ENCODE measurements around the gene CIC. TPM values are rescaled to one million over a fixed set of nuclear protein-coding genes. Genes with fewer than 3 reads are reported as not detected.

The CIC gene
- polyA plus RNA-seq, 3 donors, result 0.62 to 42.2 (median 0.87) TPM

- Mint-ChIP-seq H3K36me3 (peaks cover 46 to 64% of the 10 kb centered on the region in 2 donors), H3K4me1 (peaks cover 33% of the 10 kb centered on the region), H3K9me3 (no peaks in the 10 kb centered on the region), H3K27ac (peak overlapping the region in 2 of 7 donors; percentile 20 to 50), H3K4me3 (no peak overlapping the region), H3K27me3 (ENCODE audit: low read depth in 3 of 3) (peaks cover 0 to 5% (median 0%) of the 10 kb centered on the region in 3 donors)
- Histone ChIP-seq H3K4me2 (replicated peaks; ENCODE audit: extremely low read depth, low read length, poor library complexity, severe bottlenecking) (no peak overlapping the region), H3K9ac (ENCODE audit: insufficient read depth, low read length, poor library complexity, severe bottlenecking) (no peak overlapping the region), H3K4me3 (replicated peaks in 1 of 3; ENCODE audit: low read depth in 2 of 3, low read length in 3 of 3) (no peak overlapping the region), H3K9me3 (replicated peaks in 1 of 2; ENCODE audit: control insufficient read depth in 1 of 2, insufficient read depth in 1 of 2, low read length in 2 of 2) (no peaks in the 10 kb centered on the region), H3K79me2 (ENCODE audit: insufficient read depth, low read length) (peaks cover 30% of the 10 kb centered on the region), H3K27me3 (ENCODE audit: control insufficient read depth in 2 of 2, insufficient read depth in 2 of 2, low read length in 2 of 2) (no peaks in the 10 kb centered on the region), H4K20me1 (ENCODE audit: insufficient read depth, low read length) (peaks cover 84% of the 10 kb centered on the region), H3K4me1 (ENCODE audit: control insufficient read depth in 1 of 2, insufficient read depth in 2 of 2, low read length in 2 of 2) (peaks cover 31 to 41% of the 10 kb centered on the region in 2 donors), H3K36me3 (replicated peaks in 1 of 2; ENCODE audit: control insufficient read depth in 1 of 2, insufficient read depth in 2 of 2, low read length in 2 of 2) (peaks cover 59 to 63% of the 10 kb centered on the region in 2 donors), H3K27ac (ENCODE audit: low read depth in 1 of 2, low read length in 2 of 2) (peak overlapping the region; percentile 31 to 56), H2AFZ (ENCODE audit: insufficient read depth, low read depth, low read length, poor library complexity, severe bottlenecking) (no peak overlapping the region)
- intact Hi-C loops (cut with micrococcal nuclease), result loop anchor here in 1 of 2 donors (5.0 to 10.0 kb wide), 3 partner anchors 36 to 154 kb away; partner anchors contain the start of gene POU2F2
- DNase-seq, result peak in 2 of 3 donors; percentile 33 to 43
- WGBS (ENCODE audit: insufficient coverage), result 100% methylated on average over 1 of the region's 4 CpGs
- TF ChIP-seq CTCF (IDR thresholded peaks at IDR 0.05), result no peak
Observed at GRCh38 chr19:42288387-42288786, 19.3 kb downstream of the CIC start.

GRCh38 chr19:42288881-42289555, 20.0 kb downstream of the CIC start:
- TF ChIP-seq CTCF (IDR thresholded peaks at IDR 0.05), result no peak
- Histone ChIP-seq H3K4me3 (replicated peaks in 1 of 3; ENCODE audit: low read depth in 2 of 3, low read length in 3 of 3) (no peak overlapping the region), H2AFZ (ENCODE audit: insufficient read depth, low read depth, low read length, poor library complexity, severe bottlenecking) (no peak overlapping the region), H3K9me3 (replicated peaks in 1 of 2; ENCODE audit: control insufficient read depth in 1 of 2, insufficient read depth in 1 of 2, low read length in 2 of 2) (no peaks in the 10 kb centered on the region), H3K36me3 (replicated peaks in 1 of 2; ENCODE audit: control insufficient read depth in 1 of 2, insufficient read depth in 2 of 2, low read length in 2 of 2) (peaks cover 66 to 70% of the 10 kb centered on the region in 2 donors), H3K4me1 (ENCODE audit: control insufficient read depth in 1 of 2, insufficient read depth in 2 of 2, low read length in 2 of 2) (peaks cover 30 to 39% of the 10 kb centered on the region in 2 donors), H3K4me2 (replicated peaks; ENCODE audit: extremely low read depth, low read length, poor library complexity, severe bottlenecking) (no peak overlapping the region), H3K79me2 (ENCODE audit: insufficient read depth, low read length) (peaks cover 30% of the 10 kb centered on the region), H3K27ac (ENCODE audit: low read depth in 1 of 2, low read length in 2 of 2) (peak overlapping the region in 1 of 2 donors; percentile 56), H4K20me1 (ENCODE audit: insufficient read depth, low read length) (peaks cover 88% of the 10 kb centered on the region), H3K27me3 (ENCODE audit: control insufficient read depth in 2 of 2, insufficient read depth in 2 of 2, low read length in 2 of 2) (no peaks in the 10 kb centered on the region), H3K9ac (ENCODE audit: insufficient read depth, low read length, poor library complexity, severe bottlenecking) (no peak overlapping the region)
- peaks cover 0 to 5% (median 0%) of the 10 kb centered on the region in 3 donors for H3K27me3 Mint-ChIP-seq (ENCODE audit: low read depth in 3 of 3)
- H3K36me3 Mint-ChIP-seq, result peaks cover 51 to 70% of the 10 kb centered on the region in 2 donors
- intact Hi-C loops (cut with micrococcal nuclease), result loop anchor here in 1 of 2 donors (5.0 to 10.0 kb wide), 3 partner anchors 37 to 154 kb away; partner anchors contain the start of gene POU2F2
- H3K27ac Mint-ChIP-seq, result no peak overlapping the region
- DNase-seq, result no peak
- WGBS (ENCODE audit: insufficient coverage), result 93% methylated on average over 17 of the region's 22 CpGs
- H3K4me1 Mint-ChIP-seq, result peaks cover 33% of the 10 kb centered on the region
- no peak overlapping the region for H3K4me3 Mint-ChIP-seq
- H3K9me3 Mint-ChIP-seq, result no peaks in the 10 kb centered on the region

Data from CD14-positive monocyte (primary cell).